Prostate gland (tissue), 2 donors: ENCODE results near the gene BAIAP2.

Experiments
- CTCF ChIP-seq, 4 experiments: fragments of 200-600 bp in 2 of 4; fragments of 450-650 bp in 2 of 4; sonication (generic) in 2 of 4; IDR thresholded peaks; 1 replicate in 3 of 4; 2 replicates in 1 of 4; pipeline ENCODE4 v1.5.1; 2016 to 2019; ENCODE audit warnings: antibody characterized with exemption in 4 of 4, mild to moderate bottlenecking in 2 of 4, moderate library complexity in 2 of 4
- POLR2A ChIP-seq: fragments of 450-650 bp; IDR thresholded peaks from one replicate; pipeline ENCODE4 v1.6.1; 2016; ENCODE audit warnings: antibody characterized with exemption, mild to moderate bottlenecking
- POLR2AphosphoS5 ChIP-seq: sonication (generic); formaldehyde crosslinking; IDR thresholded peaks from one replicate; pipeline ENCODE4 v1.6.1; 2017; ENCODE audit warnings: antibody characterized with exemption

DNA sequence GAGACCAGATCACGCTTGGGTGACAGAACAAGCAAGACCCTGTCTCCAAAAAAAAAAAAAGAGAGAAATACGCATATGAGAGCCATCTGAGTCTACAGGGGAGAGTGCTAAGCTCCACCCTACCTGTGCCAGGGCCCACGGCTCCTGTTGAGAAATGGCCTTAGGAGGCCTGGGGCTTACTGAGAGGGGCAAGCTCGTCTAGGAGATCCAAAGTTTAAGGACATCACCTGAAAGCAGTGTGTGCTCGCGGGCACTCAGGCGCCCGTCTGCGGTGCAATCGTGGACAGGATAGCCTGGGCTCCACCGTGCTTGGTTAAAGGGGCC is 14.5 kb upstream of the BAIAP2 start:
- TF ChIP-seq POLR2A (no peak), CTCF (IDR thresholded peaks at IDR 0.05) (no peak), POLR2AphosphoS5 (no peak)
